Rectal smooth muscle tissue (tissue), 1 donor: Measurements from ENCODE around the gene TOLLIP.

Experiments used
- H3K27ac ChIP-seq: one replicate; pipeline ENCODE4 v1.7.0; 2013; ENCODE audit warnings: low read depth, low read length, inconsistent platforms
- H3K27me3 ChIP-seq: one replicate; pipeline ENCODE4 v1.7.0; 2013; ENCODE audit warnings: low read length; ENCODE audit not compliant: control insufficient read depth, insufficient read depth
- H3K36me3 ChIP-seq: one replicate; pipeline ENCODE4 v1.7.0; 2013; ENCODE audit warnings: low read length; ENCODE audit not compliant: control insufficient read depth, insufficient read depth
- H3K4me1 ChIP-seq: one replicate; pipeline ENCODE4 v1.7.0; 2013; ENCODE audit warnings: low read length; ENCODE audit not compliant: control insufficient read depth, insufficient read depth
- H3K4me3 ChIP-seq: one replicate; pipeline ENCODE4 v1.7.0; 2013; ENCODE audit warnings: low read length
- H3K9ac ChIP-seq: one replicate; pipeline ENCODE4 v1.7.0; 2013; ENCODE audit warnings: low read length

The TOLLIP gene

DNA sequence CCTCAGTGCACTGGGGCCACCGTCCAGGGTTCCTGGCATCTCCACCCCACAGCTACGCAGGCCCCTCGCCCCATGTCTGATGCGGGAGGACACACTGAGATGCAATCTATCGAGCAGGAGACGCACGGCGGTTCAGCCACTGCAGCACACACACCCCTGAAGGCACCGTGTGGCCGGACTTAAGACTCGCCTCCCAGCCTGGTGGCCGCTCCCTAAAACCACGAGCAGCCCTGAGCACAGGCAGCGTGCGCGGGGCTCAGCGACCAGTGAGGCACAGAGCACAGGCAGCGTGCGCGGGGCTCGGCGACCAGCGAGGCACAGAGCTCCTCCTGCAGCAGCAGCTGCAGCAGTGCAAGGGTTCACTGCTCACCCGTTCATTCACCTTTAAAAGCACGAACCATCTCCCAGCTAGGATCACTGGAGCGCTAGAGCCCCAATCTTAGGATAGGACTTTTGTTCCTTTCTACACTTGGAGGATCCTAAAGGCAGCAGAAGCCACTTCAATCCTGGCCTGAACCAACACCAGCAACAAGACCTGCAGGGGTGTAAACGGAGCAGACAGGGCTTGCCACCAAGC, 31.4 kb downstream of the TOLLIP start:
- Histone ChIP-seq H3K9ac (no peak overlapping the region), H3K27me3 (no peaks in the 10 kb centered on the region), H3K27ac (no peak overlapping the region), H3K36me3 (peaks cover 19% of the 10 kb centered on the region), H3K4me3 (no peak overlapping the region), H3K4me1 (peaks cover 2% of the 10 kb centered on the region)

DNA sequence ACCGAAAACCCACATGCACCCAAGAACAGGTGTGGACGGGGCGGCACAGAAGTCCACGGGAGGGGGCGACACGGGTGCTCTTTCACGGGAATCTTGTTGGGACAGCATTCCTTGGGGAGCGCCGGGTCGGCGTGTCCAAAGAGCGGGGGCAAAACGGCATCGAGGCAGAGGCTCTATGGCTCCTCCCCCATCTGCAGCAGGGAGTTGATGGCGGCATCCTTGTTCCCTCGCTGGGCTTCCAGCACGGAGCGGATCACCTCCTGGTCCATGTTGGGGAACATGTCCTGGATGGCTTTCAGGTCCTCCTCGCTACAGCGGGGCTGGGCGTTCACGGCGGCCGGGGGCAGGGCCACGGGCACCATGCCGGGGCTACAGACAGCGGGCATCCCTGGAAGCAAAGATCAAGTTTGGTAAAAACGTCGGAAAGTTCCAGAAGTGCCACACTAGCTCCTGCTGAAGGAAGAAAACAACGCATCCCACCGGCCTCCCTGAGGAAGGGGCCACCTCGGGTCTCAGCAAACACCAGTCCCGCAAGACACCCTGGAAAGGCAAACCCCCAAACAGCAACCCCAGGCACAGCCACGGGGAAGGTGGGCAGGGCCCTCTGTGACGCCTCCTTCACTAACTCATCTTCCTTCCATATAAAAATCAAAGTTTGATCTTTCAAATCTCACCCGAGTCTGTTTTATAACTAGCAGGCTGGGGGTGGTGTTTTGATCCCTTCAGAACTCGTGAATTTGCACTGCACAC, 32.4 kb downstream of the TOLLIP start:
- peaks cover 2% of the 10 kb centered on the region for H3K4me1 ChIP-seq
- no peaks in the 10 kb centered on the region for H3K27me3 ChIP-seq
- peaks cover 19% of the 10 kb centered on the region for H3K36me3 ChIP-seq
- H3K27ac ChIP-seq = no peak overlapping the region
- H3K4me3 ChIP-seq = no peak overlapping the region
- H3K9ac ChIP-seq = no peak overlapping the region

DNA sequence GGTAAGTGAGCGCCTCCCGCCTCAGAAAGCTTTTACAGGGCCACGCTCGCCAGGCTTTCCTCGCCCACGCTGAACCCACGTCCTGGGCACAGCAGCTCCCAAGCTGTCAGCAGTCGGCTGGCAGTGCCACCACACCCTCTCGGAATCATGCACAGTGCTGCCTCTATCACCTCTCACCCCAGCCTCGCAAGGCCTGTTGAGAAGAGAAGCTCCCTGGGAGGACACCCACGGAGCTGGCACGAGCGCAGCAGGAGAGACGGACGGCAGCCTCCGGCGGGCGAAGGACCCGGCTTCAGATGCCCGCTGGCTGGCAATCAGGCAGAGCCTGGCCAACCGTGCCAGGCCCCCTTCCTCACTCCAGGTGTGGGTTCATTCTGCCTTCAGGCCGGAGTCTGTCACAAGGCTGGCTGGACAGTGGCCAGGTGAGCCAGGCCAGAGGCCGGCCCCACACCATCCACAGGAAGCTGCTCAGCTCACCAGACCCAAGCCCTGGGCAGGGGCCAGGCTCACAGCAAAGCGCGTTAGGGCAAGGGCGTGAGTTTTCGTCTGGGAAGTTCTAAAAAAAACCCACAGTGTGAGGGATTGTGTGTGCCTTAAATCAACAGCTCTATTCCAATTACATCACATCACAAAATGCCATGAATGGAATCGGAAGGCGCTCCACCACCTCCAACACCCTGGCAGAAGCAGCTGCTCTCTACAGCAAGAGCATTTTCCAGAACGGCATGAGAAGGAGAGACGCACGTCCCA, 33.2 kb downstream of the TOLLIP start:
- H3K27ac ChIP-seq = no peak overlapping the region
- H3K36me3 ChIP-seq = peaks cover 19% of the 10 kb centered on the region
- no peak overlapping the region for H3K4me3 ChIP-seq
- H3K9ac ChIP-seq = no peak overlapping the region
- no peaks in the 10 kb centered on the region for H3K27me3 ChIP-seq
- H3K4me1 ChIP-seq = peaks cover 2% of the 10 kb centered on the region

DNA sequence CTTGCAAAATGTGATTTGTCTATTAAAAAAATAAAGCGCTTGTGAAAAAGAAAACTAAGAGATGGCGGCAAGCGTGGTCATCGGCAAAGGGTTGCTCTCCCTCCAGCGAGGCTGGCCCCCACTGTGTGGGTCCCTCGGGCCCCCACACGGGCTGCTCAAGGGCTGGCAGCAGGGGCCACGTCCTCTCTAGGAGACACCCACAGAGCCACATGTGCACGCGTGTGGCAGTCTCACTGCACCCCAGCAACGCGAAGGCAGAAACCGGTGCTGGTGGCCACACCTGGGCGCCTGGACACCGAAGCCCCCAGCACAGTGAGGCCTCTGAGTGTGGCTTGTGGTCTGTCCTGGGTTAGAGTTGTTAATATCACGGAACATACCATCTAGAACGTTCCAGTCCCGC, 34.4 kb downstream of the TOLLIP start:
- Histone ChIP-seq H3K27me3 (no peaks in the 10 kb centered on the region), H3K4me3 (no peak overlapping the region), H3K36me3 (peaks cover 14% of the 10 kb centered on the region), H3K4me1 (peaks cover 2% of the 10 kb centered on the region), H3K27ac (no peak overlapping the region), H3K9ac (no peak overlapping the region)

DNA sequence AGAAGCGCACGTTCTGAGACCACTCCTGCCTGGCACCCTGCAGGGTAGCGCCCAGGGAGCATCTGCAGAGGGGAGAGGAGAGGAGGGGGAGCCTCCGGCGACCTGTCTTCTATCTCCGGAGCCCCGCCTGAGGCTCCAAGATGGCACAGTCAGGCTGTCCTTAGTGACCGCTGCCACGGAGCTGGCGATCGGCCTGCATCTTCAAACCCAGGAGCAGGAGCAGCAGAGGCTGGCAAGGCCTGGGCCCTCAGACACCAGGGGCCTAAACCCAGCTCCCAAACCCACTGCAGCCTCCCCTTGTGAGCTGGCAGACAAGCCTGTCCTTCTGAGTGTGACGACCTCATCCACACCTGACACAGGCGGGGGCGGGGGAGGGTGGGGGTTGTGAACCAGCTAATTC, 34.9 kb downstream of the TOLLIP start:
- H3K4me3 ChIP-seq = no peak overlapping the region
- no peak overlapping the region for H3K9ac ChIP-seq
- no peak overlapping the region for H3K27ac ChIP-seq
- peaks cover 14% of the 10 kb centered on the region for H3K36me3 ChIP-seq
- peaks cover 2% of the 10 kb centered on the region for H3K4me1 ChIP-seq
- H3K27me3 ChIP-seq = no peaks in the 10 kb centered on the region

DNA sequence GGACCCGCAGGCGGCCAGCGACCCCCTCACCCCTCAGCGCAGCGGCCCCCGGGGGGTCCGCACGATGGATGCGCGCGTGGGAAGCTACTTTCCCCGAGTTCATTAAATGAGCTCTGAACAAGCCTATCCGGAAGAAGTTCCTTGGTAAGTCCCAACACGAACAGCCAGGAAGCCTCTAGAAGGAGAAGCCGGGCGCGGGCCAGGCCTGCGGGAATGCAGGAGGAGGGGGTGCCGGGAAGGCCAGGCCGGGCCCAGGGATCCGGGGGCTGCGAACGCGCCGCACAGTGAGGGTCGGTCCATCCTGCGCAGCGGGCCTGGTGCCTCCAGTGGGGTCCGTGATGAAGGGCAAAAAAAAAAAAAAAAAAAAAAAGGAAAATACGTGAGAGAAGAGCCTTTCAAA, 36.9 kb downstream of the TOLLIP start:
- Histone ChIP-seq H3K27me3 (no peaks in the 10 kb centered on the region), H3K9ac (no peak overlapping the region), H3K36me3 (peaks cover 6% of the 10 kb centered on the region), H3K4me3 (no peak overlapping the region), H3K4me1 (peaks cover 2% of the 10 kb centered on the region), H3K27ac (no peak overlapping the region)

DNA sequence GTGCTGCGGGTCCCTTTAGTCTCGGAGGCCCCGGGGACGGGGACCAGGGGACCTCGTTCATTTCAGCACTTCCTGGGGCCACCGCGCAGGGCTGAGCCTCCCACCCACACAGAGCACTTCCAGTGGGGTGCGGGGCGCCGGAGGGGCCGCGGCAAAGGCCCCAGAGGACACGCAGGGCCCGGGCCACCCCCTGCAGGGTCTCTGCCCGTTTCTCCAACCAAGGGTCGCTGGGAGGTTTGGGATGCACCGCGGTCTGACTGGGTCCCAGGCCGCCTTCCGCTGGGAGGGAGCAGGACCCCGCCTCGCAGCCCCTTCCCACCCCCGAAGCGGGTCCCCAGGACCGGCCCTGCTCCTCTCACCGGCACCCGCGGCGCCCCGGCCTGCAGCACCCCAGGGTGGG, 37.5 kb downstream of the TOLLIP start:
- peaks cover 2% of the 10 kb centered on the region for H3K4me1 ChIP-seq
- H3K27me3 ChIP-seq = no peaks in the 10 kb centered on the region
- H3K36me3 ChIP-seq = peaks cover 4% of the 10 kb centered on the region
- no peak overlapping the region for H3K4me3 ChIP-seq
- H3K9ac ChIP-seq = no peak overlapping the region
- H3K27ac ChIP-seq = no peak overlapping the region

DNA sequence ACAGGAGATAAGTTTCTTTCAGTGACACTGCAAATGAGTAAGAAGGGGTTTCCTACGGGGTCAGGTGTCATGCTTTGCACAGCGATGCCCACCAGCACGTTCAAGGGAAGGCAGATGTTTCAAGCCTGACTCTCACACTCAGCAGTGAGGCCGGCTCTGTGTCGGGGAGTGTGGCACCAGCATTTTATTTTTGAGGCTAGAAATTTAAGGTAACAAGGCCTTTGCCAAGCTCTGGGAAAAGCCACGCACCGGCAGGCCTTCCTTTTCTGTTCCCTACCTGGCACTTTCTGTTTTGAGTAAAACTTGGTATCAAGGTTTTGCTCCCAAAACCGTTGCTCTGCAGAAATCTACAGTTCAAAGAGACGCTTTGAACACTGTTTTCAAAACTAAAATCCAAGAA, 38.0 kb downstream of the TOLLIP start:
- H3K27me3 ChIP-seq = no peaks in the 10 kb centered on the region
- no peak overlapping the region for H3K9ac ChIP-seq
- no peak overlapping the region for H3K4me3 ChIP-seq
- no peaks in the 10 kb centered on the region for H3K36me3 ChIP-seq
- no peaks in the 10 kb centered on the region for H3K4me1 ChIP-seq
- no peak overlapping the region for H3K27ac ChIP-seq

DNA sequence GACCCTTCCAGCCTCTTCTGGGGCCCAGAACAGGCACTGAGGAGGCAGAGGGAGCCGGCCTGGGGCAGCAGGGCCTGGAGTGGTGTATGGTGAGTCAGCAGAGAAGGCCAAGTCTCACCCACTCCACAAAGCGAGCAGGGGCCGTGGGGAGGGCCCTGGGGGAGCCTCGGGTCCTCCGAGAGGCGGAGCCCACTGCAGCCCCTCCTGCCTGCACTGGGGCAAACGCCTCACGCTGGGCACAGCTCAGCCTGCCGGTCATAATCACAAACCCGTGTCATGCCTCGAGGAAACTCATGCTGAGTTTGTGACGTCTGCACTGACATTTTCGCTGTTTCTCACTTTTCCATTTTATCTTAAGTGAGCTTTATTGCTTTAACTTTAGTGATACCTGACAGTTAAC, 38.4 kb downstream of the TOLLIP start:
- Histone ChIP-seq H3K27ac (no peak overlapping the region), H3K9ac (no peak overlapping the region), H3K4me1 (no peaks in the 10 kb centered on the region), H3K4me3 (no peak overlapping the region), H3K27me3 (no peaks in the 10 kb centered on the region), H3K36me3 (no peaks in the 10 kb centered on the region)

DNA sequence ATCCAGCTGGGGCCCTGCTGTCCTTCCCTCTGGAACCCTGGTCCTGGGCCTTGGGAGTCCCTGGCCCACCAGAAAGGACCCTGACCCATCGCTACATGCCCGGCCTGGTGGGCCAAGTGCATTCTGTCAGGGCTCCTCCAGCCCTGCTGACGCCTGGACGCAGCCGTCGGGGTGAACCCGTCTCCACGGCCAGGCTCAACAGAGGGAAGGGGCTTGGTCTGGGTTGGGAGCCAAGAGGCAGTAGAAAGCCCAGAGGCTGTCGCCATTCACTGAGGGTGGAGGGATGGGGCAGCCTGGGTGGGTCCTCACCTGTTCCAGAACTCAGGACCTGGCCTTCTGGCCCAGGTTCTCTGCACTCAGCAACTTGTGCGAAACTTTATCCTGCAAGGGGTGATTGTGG, 39.0 kb downstream of the TOLLIP start:
- no peak overlapping the region for H3K9ac ChIP-seq
- H3K36me3 ChIP-seq = no peaks in the 10 kb centered on the region
- no peaks in the 10 kb centered on the region for H3K4me1 ChIP-seq
- H3K27ac ChIP-seq = no peak overlapping the region
- H3K4me3 ChIP-seq = no peak overlapping the region
- H3K27me3 ChIP-seq = no peaks in the 10 kb centered on the region

DNA sequence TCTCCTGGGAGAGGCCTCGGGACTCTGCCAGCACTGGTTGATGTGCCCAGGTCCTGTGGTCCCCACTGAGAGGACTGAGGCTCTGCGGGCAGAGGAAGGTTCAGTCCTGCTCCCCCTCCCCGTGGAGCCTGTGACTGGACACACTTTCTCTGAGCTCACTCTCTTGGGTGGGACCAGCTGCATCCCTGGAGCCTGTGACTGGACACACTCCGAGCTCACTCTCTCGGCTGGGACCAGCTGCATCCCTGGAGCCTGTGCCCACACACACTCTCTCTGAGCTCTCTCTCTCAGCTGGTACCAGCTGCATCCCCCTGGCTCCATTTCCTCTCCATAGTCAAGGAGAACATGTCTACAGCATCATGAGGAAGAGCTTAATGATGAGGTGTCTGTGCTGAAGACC, 39.5 kb downstream of the TOLLIP start:
- H3K4me3 ChIP-seq = no peak overlapping the region
- no peaks in the 10 kb centered on the region for H3K4me1 ChIP-seq
- no peaks in the 10 kb centered on the region for H3K36me3 ChIP-seq
- no peaks in the 10 kb centered on the region for H3K27me3 ChIP-seq
- H3K27ac ChIP-seq = no peak overlapping the region
- no peak overlapping the region for H3K9ac ChIP-seq

DNA sequence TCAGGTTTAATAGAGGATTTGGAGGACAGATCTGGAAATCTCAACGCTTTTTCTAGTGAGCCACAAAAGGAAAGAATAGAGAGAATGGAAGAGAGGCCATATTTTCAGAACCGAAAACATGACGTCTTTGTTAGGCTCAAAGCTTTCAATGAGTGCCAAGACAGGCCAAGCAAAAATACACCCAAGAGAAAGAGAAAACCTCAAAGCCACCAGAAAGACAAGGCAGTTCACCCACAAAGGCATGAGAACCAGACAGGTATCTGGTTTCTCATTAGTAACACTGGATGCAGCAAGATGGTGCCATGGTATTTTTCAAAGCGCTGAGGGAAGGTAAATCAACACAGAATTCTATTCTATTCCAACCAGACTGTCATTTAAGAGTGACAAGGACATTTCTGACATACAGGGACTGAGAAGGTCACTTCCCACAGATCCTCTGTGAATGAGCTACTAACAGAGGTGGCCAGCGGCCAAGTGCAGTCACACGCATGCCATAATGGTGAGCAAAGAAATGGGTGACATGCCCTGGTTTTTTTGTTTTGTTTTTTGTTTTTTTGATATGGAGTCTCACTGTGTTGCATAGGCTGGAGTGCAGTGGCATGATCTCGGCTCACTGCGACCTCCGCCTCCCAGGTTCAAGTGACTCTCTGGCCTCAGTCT, 41.9 kb downstream of the TOLLIP start:
- H3K27ac ChIP-seq = no peak overlapping the region
- peaks cover 4% of the 10 kb centered on the region for H3K4me1 ChIP-seq

More for the DNA sequence above, 41.9 kb downstream of the TOLLIP start:
- Histone ChIP-seq H3K4me3 (no peak overlapping the region), H3K36me3 (no peaks in the 10 kb centered on the region), H3K9ac (no peak overlapping the region), H3K27me3 (no peaks in the 10 kb centered on the region)
